NCI-H1417 (cell line): Measurements from ENCODE around the gene GNAT1.
A peak's percentile ranks its signal among the peaks of the same experiment; 100 is the strongest.
"Not testable (repeated sequence)": the region's sequence is repeated elsewhere in the genome, so short reads cannot be mapped to it uniquely, and the experiment has no call there.

Source experiments
- DNase-seq, 3 experiments: peaks; one replicate each; lab custom pipeline; 2025; lab: John Stamatoyannopoulos, UW

The GNAT1 gene

DNA sequence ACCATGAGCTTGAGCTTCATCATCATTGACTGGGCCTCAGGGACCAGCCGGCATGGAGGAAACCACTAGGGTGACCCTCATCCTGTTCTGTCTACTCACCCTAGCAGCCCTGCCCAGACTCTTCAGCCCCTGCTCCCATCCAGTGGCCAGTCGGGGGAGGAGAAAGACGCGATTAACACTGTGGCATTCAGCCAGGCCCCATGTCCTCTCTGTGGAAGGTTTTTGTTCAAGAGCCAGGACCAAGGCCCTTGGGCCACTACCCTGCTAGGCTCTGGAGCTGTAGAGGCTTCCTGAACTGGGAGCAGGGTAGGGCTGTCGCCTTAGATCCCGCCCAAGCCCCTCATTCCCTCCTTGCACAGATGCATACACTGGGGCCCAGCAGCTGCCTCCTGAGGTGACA is 28.7 kb downstream of the GNAT1 start:
- DNase-seq, result no peak

DNA sequence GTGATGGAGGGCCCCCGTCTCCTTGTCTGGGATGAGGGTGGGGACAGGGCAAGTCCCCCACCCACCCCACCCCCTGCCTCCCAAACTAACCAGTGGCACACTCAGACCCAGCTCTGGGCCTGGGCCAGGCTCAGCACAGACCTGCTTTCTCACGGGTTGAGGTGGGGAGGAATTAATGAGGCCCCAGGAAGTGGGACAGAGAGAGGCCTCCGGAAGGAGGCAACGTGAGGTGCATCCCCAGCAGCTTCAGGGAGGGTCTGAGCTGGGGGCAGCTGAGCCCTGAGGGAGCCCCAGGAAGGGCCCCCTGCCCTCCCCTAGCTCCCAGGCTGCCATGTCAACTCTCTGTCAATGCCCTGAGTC is 29.6 kb downstream of the GNAT1 start:
- no peak for DNase-seq

DNA sequence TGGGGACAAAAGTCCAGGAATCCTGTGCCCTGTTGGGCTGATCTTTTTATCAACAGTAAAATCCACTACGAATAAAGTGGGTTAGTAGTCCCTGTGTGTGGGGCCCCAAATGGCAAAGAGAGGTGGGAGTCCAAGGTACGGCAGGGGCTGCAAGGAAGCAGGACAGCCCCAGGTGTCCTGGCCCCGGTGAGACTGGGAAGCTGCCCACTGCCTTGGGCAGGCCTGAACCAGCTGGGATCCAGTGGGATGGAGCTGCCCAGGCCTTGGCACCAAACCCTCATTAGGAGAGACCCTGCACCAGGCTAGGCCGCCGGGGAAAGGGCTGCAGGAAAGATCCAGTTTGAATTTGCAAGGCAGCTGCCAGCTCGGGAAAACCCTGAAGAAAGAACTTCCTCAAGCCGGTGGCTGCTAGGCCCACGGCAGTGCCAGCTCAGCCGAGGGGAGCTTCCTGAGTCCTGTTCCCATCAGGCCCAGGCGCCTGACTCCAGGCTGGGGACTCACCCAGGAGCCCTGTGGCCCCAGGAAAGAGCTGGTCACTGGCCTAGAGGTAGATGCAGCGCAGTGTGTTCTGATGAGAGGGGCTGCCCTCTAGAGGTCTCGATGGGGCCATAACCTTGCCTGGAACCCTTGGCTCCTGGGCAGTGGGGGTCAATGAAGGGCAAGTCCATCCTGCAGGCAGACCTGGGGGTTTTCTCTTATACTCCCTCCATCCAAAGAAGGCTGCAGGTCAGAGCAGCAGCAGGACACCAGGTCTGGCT is 30.2 kb downstream of the GNAT1 start:
- no peak for DNase-seq

DNA sequence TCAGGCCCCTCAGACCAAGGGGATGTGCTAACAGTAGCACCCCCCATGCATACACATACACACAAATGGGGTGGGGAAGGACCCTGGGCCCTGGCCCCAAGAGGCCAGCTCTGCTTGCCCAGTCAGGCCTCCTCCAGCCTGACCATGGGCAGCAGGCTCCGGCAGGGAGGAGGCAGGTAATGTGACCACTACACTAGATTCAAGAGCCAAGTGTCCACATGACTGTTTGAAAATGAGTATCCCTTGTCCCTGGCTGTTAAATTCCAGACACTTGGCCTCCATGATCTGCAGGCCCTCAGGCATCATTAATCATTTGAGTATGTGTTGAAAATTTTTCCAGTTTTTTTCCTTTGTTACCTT is 30.7 kb downstream of the GNAT1 start:
- DNase-seq, result no peak

DNA sequence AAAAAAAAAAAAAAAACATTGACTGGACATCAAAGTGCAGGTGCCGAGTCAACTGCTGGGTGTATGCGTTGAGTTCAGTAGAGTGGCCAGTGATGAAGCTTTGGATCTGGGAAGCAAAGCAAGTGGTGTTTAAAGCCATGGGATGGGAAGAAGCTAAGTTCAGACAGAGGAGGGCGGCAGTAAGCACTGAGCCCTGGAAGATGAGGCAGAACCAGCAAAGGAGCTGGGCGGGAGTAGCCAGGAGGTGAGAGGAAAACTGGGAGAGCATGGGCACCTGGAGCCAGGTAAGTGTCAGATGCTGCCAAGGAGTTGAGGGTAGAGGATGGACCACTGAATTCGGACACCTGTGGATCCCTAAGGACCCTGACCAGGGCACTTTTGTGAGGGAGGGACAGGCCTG is 33.2 kb downstream of the GNAT1 start:
- no peak for DNase-seq

DNA sequence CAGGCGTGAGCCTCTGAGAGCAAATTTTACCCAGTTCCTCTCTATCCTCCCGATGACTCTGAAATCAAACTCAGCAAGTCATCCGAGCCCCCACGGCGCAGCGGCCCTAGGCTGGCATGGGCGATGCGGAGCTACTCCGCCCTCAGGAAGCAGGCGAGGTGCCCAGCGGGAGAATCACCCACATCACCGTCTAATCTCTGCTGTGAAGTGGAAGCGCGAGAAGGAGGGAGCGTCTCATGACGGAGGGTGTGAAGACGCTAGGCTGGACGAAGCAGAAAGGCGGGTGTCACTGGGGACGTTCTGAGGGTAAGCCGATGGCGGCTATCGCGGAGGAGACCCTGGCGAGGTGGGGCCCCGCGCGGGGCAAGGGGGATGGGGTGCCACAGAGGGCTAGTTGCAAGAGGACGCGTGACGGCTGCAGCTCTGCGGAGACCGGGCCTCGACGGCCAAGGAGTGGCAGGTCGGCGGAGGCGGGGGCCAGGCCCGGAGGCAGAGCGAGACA is 35.5 kb downstream of the GNAT1 start:
- DNase-seq, result peak in 2 of 3 experiments; percentile 74 to 76

DNA sequence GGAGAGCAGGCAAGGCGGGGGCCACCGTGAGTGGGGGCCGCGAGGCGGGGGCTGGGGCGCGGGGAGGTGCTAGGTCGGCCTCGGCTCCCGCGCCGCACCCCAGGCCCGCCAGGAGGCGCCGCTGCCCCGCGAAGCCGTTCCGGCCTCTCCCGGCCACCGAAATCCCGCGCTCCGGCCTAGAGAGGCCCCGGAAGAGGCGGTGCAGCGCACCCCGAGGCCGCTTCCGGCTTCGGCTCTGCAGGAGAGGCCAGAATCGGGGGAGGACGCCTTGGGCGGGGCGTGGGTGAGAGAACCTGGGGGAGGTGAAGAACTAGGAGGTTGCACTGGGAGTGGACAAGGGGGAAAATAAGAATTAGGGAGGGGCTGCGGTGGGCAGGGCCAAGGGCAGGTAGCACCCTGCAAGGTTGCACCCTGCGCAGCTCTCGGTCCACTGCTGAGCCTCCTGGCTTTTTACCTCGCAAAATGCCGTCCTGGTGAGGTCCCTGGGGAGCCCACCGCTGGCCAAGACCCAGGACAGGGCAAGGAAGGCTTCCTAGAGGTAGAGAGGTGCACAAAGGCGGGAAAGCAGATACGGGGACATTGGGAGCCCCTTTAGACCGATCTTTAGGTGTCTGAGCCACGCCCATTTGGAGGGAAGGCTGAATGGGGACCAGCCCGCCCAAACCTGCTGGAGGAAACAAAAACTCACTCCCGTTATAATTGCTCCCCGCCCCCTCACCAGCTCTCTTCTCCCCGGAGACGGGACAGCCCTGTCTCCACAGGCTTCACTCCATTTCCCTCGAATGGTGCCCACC is 36.2 kb downstream of the GNAT1 start:
- DNase-seq, result peak; percentile 89 to 93 (median 93)

DNA sequence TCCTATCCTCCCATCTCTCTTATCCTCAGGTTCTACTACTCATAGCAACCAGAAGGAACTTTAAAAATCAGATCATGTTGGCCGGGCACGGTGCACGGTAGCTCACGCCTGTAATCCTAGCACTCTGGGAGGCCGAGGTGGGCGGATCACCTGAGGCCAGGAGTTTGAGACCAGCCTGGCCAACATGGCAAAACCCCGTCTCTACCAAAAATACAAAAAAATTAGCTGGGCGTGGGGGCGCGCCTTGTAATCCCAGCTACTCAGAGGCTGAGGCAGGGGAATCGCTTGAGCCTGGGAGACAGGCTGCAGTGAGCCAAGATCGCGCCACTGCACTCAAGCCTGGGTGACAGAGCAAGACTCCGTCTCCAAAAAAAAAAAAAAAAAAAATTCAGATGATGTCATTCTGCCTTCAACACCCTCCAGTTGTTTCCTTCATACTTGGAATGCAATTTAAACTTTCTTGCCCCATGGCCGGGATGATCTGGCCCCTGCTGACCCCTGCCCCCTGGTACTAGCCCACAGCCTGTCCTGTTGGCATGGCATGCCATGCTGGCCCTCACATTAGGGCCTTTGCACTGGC is 36.9 kb downstream of the GNAT1 start:
- not testable (repeated sequence) for DNase-seq

DNA sequence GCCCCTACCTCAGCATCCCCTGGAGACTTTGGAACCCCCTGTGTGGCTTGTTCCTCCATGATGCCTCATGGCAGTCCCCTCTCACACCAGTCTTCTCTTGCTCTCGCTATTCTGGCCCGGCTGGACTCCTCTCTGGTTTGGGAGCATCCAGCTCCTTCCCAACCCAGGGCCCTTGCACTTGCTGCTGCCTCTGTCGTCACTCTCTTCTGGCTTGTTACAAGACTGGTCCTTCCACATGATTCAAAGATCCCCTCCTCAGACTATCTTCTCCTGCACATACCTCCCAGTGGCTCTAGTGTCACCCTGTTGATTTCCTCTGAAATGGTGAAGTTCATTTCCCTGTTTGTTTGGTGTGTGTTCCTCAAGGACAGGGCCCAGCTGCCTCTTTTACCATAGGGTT is 38.1 kb downstream of the GNAT1 start:
- DNase-seq, result no peak

DNA sequence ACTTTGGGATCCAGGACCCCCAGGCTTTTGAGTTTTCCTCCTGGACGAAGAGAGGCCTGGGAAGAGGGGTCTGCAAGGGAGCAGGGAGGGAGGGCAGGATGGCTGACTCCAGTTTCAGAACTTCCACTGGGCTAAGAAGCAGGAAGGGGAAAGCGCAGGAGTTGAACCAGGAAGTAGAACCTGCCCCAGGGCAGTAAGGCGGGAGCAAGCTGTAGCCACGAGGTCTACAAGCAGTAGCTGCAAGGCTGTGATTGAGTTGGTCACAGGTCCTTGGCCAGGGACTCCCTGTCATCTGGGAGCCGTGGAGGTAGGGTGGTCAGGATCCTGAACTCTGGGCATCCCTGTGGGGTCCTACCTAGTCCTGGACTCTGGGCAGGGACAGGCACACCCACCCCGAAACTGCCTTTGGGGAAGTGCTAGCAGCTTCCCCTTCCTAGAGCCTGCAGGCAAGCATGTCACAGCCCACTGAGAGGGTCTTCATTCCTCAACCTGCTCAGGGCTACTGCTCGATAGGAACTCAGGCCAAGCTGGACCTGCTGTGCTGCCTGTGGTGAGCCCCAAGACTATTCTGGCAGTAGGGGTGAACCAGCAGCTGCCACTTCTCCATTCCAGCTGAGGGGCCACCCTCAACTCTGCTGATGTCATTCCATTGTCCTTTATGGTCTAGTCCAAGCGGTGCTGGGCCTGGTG is 38.8 kb downstream of the GNAT1 start:
- DNase-seq, result no peak

DNA sequence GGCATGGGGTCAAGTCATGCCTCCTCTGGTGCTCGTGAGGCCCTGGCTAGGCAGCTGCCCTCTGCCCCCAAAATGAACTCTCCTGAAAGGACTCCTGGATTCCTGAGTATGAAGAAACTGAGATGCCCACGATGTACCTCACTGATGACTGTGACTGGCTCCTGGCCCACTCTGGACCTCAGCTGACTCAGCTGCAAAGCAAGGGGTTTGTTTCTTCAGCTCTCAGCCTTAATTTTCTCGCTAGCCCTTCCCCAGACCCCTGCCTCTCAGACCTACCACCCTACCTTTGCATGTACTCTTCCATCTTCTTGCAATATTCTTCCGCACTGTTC is 39.4 kb downstream of the GNAT1 start:
- no peak for DNase-seq

DNA sequence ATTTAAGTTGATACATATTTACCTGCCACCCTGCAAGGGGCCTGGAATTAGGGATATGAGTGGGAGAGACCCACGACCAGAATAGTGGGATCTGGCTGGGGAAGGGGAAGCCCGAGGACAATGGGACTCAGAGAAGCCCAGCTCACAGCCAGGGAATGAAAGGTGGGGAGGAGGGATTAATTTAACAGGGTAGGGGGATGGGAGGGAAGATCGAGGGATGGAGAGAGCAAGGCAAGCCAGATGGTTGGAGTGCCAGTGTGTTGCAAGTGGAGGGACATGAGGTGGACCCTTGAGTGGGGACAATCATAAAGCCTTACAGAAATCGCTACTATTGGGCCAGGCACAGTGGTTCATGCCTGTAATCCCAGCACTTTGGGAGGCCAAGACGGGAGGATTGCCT is 40.2 kb downstream of the GNAT1 start:
- DNase-seq, result no peak

DNA sequence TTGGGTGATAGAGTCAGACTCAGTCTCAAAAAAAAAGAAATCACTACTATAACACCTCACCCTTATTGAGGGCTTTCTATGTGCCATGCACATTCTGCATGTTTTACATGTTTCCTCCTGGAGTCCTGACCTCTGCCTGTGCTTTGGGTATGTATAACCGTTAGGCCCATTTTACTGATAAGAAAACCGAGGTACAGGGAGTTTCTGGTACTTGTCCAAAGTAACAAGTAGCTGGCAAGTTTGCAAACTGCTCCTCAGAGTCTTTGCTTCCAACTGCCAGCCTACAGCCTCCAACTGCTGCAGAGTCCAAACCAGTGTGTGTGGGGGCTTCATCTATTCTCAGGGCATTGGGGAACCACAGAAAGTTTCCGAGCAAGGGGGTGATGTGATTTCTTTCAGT is 40.9 kb downstream of the GNAT1 start:
- no peak for DNase-seq

DNA sequence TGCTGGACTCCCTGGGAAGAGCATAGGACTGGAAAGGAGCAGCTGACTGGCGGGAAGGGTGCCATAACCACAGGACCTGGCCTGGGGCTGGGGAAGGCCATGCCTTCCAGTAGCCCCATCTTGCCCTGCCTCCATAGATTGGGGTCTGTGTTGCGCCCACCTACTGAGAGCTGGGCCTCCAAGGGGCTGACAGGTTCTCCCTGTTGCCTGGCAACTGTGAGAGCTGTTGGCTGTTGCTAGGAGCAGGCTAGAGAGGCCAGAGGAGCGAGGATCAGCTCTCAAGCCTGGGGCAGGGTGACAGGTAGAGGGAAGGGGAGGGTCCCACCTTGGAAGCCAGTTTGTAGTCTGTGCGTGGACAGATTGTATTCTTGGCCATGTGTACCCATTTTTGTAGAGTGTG is 41.8 kb downstream of the GNAT1 start:
- peak in 2 of 3 experiments; percentile 27 to 55 for DNase-seq

DNA sequence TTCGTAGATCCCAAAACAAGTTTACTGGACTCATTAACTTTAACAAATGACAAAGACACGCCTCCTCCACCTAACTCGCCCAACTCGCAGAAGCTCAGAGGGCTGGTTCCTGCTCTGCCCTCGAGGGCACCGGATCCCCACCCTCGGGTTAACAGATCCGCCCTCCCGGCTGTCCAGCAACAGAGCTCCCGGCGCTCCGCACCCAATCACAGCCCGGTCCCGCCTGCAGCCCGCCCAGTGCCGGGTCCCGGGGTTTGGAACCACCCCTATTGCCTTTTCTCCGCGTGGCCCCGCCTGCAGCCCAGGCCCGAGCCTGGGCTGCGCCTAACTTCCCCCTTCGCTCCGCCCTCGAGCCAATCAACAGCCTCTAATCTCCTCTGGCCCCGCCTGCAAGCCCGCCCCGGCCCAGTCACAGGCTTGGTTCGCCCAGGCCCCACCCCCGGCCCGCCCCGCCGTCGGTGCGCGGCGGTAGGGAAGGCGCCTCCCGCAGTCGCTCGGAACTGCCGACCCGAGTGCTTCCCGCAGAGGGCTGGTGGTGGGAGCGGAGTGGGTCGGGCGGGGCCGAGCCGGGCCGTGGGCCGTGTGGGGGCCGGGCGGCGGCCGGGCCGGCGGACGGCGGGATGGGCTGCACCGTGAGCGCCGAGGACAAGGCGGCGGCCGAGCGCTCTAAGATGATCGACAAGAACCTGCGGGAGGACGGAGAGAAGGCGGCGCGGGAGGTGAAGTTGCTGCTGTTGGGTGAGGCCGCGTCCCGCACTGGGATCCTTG is 44.5 kb downstream of the GNAT1 start, which contains the start of gene GNAI2:
Gene GNAI2, plus strand, starts transcription at position 489 of the 768 bp plus-strand sequence. Its CDS starts 132 bp downstream, at position 621.
- peak; percentile 92 to 96 (median 93) for DNase-seq

DNA sequence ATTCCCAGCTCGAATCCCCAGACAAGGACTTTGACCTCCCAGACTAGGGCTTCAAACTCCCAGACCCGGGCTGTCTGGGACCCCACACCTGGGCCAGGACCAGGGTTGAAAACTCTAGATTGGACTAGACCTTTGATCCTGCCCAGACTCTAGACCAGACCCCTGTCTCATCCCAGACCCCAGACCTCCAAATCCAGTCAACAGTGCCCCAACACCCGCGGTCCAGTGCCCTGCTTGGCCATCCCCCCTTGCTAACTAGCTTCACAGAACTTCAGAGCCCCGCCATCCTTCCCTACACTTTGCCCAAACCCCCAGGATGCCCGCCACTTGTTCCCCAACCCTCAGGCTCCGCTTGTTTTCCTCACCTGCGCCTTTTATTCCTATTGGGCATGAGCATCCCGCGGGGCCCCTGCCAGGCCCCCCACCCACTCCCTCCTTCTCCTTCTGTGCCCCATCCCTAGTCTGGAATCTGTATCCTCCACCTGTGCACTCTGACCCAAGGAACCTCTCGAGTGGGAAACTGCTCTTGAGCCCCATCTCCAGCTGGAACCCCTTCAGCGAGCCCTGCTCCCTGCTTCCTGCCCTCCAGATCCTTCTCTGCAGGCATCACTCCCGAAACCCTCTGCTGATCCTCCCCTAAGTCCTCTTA is 45.2 kb downstream of the GNAT1 start:
- DNase-seq, result no peak

DNA sequence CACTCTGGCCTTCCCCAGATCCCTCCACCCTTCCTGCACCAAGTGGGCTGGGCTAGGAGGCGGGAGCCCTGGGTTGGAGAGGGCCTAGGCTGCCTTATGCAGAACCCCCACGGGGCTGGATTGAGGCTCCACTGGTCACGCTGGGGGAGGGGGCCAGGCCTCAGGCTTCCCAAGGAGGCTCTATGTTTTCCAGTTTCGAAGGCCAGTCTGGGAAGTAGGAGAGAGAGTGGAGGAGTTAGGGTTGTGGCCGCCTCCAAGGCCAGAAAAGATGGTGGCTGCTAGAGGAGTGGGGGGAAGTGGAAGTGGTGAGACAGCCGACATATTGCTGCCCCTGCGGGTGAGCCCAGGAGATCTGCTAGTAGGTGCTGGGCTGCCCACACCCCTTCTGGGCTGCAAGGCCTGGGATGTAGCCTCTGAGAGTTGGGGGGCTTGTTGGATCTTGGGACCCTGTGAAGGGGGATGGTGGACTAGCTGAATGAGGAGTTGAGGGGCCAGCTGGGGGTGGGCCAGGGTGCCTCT is 45.8 kb downstream of the GNAT1 start:
- DNase-seq, result peak in 1 of 3 experiments; percentile 20

DNA sequence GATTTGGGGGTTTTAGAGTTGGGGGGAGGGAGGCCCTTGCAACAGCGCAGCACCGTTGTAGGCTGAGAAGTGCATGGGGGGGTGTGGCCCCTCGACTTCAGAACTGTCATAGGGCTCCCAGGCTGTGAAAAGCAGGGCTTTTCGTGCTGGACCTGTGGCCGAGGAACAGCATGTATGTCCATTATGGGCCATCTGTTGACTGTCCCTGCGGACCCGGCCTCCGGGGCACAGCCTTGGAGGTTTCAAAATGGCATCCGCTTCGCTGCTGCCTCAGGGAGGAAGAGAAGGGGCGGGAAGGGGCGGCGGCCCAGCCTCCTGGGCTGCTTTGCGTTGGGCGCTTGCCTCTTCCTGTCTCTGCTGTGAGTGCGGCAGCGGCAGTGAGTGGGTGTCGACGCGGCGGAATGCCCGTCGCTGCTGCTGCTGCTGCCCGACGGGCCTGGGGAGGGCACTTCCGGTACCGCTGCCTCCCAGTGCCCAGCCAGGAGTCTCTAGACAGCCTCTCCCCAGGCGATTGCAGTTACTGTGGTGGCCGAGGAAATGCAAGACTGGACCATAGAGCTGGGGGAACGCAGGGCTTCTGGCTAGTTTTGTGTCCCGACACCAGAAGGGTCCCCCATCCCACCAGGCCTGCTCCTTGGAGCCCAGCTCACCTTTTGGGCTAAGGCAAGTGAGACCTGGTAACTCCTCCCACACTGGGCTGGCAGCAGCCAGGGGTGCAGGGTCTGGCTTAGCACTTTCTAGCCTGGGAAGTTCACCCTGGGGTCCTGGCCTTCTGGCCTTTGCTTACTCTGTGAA is 46.5 kb downstream of the GNAT1 start:
- DNase-seq, result peak; percentile 43 to 66 (median 58)

DNA sequence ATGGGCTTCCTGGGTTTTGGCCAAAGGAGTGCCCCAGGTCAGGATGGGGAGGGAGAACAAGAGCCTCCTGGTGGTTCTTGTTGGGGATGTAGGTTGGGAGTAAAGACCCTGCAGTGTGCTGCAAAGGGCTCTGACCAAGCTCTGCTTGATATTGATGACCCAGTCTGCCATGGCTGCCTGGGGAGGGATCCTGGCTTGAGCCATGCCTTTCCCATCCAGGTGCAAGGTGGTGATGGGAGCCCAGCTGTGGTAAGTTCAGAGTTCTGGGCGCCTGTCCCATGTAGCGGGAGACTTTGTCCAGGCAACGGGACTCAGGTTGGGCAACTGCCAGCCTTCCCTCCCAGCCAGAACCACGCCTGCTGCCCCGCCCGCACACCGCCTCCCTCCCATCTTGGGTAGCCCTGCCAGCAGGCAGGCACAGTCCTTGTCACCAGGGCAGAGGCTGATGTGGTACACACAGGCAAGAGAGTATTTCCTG is 47.2 kb downstream of the GNAT1 start:
- no peak for DNase-seq

DNA sequence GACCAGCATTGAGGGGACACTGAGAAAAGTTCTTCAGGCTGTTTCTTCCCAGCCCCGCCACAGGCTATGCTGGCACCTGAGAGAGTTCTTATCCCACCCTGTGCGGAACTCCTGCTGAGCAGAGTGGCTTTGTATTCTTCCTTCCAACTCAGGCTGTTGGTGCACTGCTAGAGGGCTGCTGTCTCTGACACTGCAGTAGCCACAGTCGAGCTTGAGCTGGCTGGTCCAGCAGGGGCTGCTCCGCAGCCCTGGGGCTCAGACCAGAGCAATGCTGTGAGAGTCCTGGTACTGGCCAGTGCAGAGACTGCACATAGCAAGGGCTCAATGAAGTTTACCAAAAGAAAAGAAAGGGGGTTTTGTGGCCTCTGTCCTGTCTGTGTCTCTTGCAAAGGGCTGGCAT is 48.2 kb downstream of the GNAT1 start:
- no peak for DNase-seq
